RPMI7951 (cell line): Measurements from ENCODE around the gene UGT2B15. TPM values are rescaled to one million over a fixed set of nuclear protein-coding genes. Genes with fewer than 3 reads are reported as not detected.
"Not testable (repeated sequence)": the region's sequence is repeated elsewhere in the genome, so short reads cannot be mapped to it uniquely, and the experiment has no call there.

ENCODE experiments used
- DNase-seq: peaks from one replicate; pipeline ENCODE4 v3.0.0-alpha.2; 2012; ENCODE audit warnings: low read depth
- total RNA-seq: library from RNA; depleted of rRNA; stranded (reverse); fragments of >200 nt; shearing (Covaris generic); gene quantifications from 2 replicates; pipeline ENCODE4 v1.2.3, GENCODE V29; 2014; rRNA removed

UGT2B15 gene
- total RNA-seq = not detected in 2 replicates

DNA sequence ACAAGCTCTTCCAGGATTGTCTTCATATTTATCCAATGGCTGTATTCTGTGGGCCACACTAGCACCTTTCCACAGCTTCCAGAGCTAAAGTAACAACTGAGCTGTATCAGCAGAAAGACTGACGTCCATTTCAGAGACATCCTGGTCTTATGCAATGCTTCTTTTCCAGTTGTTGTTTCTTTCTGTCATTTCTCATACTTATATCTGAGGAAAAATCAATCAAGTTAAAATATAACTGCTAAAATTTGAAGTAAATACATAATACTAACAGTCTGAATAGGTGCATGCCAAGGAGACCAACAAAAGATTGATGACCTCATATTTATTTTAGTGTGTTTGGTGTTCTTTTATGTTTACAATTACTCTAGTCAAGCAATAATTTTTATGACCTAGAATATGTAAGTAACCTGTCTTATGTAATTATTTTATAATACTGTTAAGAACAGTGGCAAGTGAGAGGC lies at the start of gene UGT2B15:
UGT2B15 (minus strand) TSS at position 174 of the 461 bp plus-strand sequence; CDS start at position 140, 34 bp downstream.
- DNase-seq = not testable (repeated sequence)

DNA sequence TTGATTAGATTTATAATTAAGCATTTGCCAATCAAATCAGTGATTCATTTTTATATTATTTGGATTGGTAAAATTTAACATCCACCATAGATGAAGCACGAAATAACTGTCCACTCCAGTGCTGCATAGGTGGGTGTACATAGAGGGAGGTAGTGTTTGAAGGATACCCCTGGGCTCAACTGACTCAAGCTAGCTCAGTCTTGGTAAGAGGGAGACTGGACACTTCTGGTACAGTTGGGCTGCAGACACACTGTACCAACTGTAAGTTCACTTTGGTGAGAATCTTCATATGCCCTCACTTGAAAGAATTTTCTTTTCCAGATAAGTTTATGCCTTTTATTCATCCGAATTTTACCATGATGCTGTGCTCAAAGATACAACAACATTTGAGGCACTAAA lies 48.6 kb upstream of the UGT2B15 start:
- no peak for DNase-seq

DNA sequence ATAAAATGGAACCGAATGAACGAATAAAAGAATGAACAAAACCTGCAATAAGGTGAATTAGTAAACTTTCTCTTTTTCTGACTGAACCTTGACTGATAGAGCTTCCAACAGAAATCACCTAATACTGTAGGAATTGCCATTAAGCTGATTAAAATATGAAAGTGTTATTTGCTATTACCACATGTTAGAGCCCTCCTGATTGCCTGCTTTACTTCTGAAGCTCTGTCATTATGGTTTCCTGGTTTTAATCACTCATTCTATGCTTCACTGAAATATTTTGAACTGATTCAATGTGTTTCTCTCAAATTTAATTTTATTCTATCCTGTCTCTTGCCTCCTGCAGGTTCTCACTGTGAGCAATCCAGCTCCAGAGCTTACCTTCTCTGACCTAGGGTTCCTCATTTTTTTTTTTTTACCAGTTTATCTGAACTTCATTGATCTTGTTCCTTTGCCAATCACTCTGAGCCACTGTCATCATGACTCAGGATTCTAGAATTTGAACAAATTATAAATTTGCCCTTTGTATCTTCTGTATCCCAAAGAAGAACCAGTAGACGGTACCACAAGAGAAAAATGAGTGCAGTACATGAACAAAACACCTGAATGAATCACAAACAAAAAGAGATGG lies 48.1 kb upstream of the UGT2B15 start:
- DNase-seq = no peak

DNA sequence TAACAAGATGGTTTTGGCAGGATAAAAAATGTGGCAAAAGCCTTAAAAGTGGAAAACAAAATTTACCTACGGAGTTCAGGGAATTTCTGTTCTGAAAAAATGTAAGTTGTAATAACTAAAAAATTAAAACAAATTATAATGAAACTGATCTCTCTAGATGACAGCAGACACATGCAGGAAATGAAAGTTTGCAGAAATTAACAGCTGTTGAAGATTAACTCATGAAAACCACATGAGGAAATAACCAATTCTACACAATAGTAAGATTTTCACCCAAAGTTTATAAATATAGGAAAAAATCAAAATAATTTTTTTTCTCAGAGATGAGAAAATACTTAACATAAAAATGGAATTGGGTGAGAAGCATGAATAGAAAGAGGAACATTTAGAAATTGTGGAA lies 47.5 kb upstream of the UGT2B15 start:
- no peak for DNase-seq

DNA sequence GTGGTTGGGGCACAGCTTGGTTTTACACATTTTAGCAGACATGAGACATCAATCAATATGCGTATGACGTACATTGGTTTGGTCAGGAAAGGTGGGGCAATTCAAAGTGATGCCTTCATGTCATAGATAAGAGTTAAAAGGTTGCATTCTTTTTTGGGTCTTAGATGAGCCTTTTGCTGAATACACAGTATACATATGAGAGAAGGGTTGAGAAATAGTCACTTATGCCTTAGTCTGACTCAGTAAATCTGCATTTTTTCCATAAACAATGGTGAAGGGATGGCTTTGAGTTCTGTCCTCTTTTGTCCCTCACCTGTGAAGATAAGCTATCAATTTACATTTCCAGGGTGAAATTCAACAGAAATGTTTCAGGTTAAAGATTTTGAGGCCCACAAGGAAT lies 43.9 kb upstream of the UGT2B15 start:
- no peak for DNase-seq

DNA sequence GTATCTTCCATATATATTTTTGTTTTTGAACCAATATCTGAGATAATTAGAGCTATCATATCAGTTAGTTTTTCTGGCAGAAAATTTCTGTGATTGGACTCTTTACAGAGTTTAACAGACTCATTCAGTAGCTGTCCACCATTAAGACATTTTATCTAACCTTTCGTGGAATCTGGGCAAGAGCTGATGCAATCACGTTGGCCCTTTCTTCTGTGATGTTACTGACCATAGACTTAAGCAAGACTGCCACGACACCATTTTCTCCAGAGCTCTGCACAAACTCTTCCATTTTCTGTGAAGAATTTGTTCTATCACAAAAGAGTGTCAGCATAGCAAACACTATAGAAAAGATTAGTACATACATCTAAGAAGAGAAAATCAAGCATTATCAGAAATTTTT lies 41.8 kb upstream of the UGT2B15 start:
- no peak for DNase-seq

DNA sequence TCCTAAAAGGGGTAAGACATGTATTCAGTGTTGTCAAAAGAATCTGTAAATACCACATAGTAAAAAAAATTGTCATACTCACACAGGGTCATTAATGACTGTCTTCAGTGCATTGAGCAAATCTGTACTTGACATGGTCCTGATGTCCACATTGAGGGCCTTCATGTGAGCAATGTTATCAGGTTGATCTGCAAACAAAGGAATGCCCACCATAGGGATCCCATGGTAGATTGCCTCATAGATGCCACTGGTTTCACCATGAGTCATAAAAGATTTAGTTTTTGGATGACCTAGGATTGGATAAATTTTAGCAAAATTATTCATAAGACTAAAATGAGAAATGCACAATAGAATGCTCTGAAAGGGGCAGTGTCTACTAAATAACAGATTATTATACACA lies 38.1 kb upstream of the UGT2B15 start:
- DNase-seq = no peak

DNA sequence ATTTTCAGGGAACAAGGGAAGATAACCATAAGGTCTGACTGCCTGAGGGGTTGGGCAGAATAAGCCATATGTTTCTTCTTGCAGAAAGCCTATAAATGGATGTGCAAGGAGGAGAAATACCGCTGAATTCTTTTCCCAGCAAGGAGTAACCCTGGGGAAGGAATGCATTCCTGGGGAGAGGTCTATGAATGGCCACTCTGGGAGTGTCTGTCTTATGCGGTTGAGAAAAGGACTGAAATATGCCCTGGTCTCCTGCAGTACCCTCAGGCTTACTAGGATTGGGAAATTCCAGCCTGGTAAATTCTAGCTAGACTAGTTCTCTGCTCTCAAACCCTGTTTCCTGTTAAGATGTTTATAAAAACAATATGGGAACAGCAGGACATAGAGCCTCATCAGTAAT lies 32.7 kb upstream of the UGT2B15 start:
- DNase-seq = peak; percentile 0

DNA sequence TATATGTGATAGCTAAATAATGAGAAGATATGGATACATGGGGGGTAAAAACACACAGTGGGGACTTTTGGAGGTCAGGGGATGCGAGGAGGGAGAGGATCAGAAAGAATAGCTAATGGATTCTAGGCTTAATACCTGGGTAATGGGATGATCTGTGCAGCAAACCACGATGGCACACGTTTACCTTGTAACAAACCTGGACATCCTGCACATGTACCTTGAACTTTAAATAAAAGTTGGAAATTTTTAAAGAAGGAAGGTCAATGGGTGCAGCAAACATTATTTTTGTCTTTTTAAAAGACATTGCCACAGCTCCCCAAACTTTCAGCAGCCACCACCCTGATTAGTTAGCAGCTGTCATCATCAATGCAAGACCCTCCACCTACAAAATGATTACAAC lies 29.7 kb upstream of the UGT2B15 start:
- no peak for DNase-seq

DNA sequence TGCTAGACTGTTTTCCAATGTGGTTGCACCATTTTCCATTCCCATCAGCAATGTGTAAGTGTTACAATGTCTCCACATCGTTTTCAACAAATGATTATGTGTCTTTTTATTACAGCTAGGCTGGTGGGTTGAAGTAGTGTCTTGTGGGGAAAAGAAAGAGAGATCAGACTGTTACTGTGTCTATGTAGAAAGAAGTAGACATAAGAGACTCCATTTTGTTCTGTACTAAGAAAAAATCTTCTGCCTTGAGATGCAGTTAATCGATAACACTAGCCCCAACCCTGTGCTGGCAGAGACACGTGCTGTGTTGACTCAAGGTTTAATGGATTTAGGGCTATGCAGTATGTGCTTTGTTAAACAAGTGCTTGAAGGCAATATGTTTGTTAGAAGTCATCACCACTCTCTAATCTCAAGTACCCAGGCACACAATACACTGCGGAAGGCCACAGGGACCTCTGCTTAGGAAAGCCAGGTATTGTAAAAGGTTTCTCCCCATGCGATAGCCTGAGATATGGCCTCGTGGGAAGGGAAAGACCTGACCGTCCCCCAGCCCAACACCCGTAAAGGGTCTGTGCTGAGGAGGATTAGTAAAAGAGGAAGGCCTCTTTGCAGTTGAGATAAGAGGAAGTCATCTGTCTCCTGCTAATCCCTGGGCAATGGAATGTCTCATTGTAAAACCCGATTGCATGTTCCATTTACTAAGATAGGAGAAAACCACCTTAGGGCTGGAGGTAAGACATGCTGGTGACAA lies 23.0 kb upstream of the UGT2B15 start:
- DNase-seq = no peak

DNA sequence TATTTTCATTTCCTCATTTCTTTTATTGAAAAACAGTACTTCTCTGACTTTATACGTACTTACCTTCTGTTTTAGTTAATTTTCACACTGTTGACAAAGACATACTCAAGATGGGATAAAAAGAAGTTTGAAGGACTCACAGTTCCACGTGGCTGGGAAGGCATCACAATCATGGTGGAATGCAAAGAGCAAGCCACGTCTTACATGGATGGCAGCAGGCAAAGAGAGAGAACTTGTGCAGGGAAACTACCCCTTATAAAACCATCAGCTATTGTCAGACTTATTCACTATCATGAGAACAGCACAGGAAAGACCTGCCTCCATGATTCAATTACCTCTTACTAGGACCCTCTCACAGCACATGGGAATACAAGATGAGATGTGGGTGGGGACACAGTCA lies 20.7 kb upstream of the UGT2B15 start:
- DNase-seq = no peak

DNA sequence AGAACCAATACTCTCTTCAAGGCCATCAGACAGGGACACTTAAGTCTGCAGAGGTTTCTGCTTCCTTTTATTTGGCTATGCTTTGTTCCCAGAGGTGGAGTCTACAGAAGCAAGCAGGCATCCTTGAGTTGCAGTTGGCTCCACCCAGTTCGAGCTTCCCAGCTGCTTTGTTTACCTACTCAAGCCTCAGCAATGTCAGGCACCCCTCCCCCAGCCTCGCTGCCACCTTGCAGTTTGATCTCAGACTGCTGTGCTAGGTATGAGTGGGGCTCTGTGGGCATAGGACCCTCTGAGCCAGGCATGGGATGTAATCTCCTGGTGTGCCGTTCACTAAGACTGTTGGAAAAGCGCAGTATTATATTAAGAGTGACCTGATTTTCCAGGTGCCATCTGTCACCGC lies 12.6 kb upstream of the UGT2B15 start:
- DNase-seq = no peak

DNA sequence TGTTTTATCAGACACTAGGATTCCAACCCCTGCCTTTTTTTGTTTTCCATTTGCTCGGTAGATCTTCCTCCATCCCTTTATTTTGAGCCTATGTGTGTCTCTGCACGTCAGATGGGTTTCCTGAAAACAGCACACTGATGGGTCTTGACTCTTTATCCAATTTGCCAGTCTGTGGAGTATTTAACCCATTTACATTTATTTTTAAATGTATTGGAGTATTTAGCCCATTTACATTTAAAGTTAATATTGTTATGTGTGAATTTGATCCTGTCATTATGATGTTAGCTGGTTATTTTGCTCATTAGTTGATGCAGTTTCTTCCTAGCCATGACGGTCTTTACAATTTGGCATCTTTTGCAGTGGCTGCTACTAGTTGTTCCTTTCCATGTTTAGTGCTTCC lies 10.8 kb upstream of the UGT2B15 start:
- DNase-seq = not testable (repeated sequence)

DNA sequence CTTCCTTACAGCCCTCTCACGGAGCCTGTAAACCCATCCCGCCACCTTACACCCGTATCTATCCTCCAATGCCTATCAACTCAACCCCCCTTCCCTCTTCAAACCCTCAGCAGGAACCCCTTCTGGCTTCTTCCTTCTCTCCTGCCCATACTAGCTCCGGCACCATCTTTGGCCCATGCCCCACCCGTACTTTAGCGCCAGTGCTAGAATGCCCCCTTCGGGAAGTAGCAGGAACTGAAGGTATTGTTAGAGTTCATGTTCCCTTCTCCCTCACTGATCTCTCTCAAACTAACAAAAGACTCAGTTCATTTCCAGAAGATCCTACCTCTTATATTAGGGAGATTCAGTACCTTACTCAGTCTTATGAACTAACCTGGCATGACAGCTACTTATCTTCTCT lies 2.7 kb upstream of the UGT2B15 start:
- DNase-seq = no peak

DNA sequence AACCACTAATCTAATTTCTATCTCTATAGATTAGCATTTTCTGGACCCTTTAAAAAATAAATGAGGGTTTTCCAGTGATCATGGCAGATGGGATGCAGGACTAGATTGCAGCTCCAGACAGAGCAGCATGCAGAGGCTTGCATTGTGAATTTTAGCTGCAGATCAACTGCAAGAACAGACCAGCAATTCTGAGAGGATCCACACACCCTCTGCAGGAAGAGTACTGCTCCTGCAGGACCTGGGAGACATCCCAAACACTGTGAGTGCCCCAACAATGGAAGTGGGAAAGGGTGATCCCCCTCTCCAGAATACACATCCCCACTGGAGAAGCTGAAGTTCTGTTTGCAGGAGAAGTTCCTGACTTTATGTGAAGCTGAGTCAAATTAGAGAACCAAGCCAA lies 765 bp upstream of the UGT2B15 start:
- DNase-seq = not testable (repeated sequence)

DNA sequence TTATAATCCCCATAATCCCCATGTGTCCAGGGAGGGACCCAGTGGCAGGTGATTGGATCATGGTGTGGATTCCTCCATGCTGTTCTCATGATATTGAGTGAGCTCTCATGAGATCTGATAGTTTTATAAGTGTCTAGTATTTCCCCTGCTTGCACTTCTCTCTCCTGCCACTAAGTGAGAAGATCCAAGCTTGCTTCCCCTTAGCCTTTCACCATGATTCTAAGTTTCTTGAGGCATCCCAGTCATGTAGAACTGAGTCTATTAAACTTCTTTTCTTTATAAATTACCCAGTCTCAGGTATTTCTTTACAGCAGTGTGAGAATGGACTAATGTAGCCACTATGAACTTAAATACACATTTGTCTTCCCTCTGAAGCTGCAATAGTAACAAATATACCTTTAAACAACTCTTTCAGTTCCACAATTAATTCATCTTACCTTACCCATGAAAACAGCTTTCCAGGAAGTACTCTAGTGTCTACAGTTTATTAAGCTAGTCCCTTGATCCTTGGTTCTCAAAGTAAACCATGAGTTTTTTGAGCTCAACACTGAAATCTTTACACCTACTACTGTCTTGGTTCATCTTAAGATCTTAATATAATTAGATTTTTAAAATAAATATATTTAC lies 1.8 kb downstream of the UGT2B15 start:
- DNase-seq = not testable (repeated sequence)

DNA sequence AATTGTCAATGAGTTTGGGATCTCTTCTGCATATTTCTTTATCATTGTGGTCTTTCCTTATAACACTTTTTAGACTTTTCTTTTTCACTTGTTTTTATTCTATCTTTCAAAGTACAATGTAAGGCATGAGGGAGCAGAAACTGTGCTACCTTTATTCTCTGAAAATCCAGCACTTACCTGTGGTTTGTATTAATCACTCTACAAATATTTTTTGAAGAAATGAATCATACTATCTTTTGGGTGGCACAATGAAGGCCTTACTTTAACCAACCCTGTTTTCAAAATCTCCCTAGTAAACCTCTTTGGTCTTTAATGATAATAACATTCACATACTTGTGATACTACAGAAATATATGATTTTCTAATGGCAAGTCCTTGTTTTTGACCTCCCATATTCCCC lies 2.9 kb downstream of the UGT2B15 start:
- DNase-seq = not testable (repeated sequence)

DNA sequence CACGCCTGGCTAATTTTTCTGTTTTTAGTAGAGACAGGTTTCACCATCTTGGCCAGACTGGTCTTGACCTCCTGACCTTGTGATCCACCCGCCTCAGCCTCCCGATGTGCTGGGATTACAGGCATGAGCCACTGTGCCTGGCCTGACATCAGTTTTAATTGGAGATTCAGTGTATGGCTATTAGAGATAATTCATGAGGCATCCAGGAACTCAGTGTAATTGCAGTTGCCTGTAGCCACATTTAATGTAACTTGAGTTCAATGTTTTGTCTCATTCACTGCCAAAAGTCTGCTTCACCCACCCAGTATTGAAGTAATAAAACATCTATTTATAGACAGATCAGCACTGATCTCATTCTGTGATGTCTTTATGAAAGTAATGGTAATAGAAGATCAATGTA lies 5.7 kb downstream of the UGT2B15 start:
- DNase-seq = not testable (repeated sequence)

DNA sequence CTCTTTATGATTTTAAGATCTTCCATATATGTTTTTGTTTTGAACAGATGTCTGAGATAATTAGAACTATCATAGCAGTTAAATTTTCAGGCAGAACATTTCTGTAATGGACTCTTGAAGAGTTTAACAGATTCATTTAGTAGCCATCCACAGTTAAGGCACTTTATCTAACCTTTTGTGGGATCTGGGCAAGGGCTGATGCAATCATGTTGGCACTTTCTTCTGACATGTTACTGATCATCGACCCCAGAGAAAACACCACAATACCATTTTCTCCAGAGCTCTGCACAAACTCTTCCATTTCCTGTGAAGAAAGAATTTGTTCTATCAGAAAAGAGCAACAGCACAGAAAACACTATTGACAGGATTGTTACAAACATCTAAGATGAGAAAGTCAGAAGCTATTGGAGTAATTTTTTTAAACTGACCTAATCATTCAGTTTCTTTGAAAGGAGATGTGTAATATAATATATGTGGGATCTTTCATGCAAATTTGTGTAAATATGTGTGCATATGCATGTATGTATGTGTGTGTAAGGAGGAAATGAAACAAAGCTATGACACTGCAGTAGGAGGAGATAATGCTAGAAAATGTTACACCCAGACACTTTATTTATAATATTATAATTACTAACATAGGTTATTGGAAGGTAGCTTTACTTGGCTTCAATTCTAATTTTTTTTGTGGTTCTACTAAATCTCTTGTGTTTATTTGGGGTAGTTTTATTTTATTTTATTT lies 7.4 kb downstream of the UGT2B15 start:
- DNase-seq = not testable (repeated sequence)

DNA sequence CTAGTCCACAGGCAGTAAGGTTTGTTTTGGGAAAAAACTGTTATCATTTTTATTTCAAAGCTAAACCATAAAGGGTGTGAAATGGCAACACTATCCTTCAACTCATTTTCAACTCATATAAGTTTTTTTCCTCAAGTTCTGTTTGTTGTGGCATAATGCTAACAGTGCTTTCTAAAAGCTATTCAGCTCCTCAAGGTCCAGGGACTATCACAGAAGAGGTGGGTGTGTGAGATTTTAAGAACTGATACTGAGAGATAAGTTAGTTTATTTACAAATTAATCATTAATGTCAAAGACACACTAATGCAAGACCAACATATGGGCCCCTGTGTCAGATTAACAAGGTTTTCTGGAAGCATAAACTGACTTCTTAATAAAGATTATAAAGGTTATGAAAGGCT lies 11.8 kb downstream of the UGT2B15 start:
- no peak for DNase-seq

DNA sequence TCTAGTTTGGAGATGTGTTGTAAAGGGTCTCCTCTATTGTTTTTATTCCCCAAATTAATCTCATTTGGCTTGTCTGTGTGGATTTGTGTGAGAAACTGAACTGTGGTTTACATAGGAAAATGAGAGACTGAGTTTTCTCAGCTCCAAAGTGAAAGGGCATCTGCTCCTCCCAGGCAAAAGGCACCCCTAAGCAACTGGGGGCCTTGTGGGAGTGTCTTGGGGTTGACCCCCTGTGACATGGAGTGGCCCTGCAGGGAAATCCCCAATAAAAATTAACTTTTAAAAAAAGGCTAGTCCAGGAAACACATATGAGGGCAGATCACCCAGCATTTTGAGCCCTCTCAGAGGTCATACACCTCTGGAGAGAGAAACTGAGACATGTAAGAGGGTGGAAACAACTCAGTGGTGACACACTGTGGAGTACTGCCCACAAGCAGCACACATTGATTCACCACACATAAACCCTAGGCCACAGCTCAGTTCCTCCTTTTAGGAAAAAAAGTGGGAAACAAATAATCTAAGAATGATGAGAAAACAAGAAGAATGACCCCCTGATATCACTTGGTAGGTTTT lies 13.3 kb downstream of the UGT2B15 start:
- DNase-seq = not testable (repeated sequence)

DNA sequence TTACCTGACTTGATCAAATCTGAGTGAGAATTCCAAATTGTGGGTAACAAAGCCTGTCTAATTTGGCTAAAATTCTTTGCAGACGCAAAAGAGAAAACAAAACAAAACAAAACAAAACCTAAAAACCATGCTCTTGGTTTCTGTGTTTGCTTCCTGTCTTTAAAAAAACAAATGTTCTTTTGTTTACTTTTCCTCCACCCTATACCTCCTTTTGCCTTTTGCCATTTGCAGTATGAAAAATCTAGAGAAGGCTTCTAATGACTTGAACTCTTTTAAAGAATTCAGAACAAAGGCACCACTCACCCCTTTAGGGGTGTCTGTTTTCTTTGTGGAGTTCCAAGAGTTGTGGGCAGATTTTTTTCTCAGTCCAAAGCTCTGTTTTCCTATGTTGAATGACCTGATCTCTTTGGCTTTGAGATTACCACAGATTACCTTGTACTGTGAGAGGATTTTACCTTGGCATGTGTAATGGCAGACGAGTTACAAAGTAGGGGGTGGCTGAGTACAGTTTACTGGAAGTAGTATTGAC lies 13.9 kb downstream of the UGT2B15 start:
- not testable (repeated sequence) for DNase-seq
